ENCODE results near the gene NAPEPLD.
"Not testable (repeated sequence)": the region's sequence is repeated elsewhere in the genome, so short reads cannot be mapped to it uniquely, and the experiment has no call there.

The NAPEPLD gene

GRCh38 chr7:103059471-103059870, 89.4 kb downstream of the NAPEPLD start:
- no peak for DNase-seq

- no peak for DNase-seq
Observed at GRCh38 chr7:103058122-103058521, 90.8 kb downstream of the NAPEPLD start.

- not testable (repeated sequence) for DNase-seq
Observed at GRCh38 chr7:103056006-103056405, 92.9 kb downstream of the NAPEPLD start.

- no peak for DNase-seq
Observed at GRCh38 chr7:103051519-103051918, 97.4 kb downstream of the NAPEPLD start.

Data from NCI-H146 (cell line).